OCI-LY7 (cell line): Measurements from ENCODE around the gene RITA1. TPM values are rescaled to one million over a fixed set of nuclear protein-coding genes. Genes with fewer than 3 reads are reported as not detected.
A peak's percentile ranks its signal among the peaks of the same experiment; 100 is the strongest.

Source experiments
- BruUV-seq: library from RNA; stranded (reverse); fragments of 400-500 nt; replicated peaks from 2 replicates; lab custom pipeline; 2021; lab: Mats Ljungman, UMichigan
- CTCF ChIA-PET: fragments of 300-600 bp; sonication (Branson Sonifier 250); formaldehyde crosslinking; loops from one replicate; lab custom pipeline; 2022; ENCODE audit warnings: antibody characterized with exemption; ENCODE audit not compliant: unreplicated experiment; lab: Charles Lee
- POLR2A ChIA-PET: fragments of 300-600 bp; sonication (Branson Sonifier 250); formaldehyde crosslinking; loops from one replicate; lab custom pipeline; 2022; ENCODE audit warnings: antibody characterized with exemption; lab: Charles Lee
- DNase-seq: peaks from one replicate; pipeline ENCODE4 v3.0.0-alpha.2; 2015; ENCODE audit warnings: low spot score
- H2AFZ ChIP-seq: fragments of 200-600 bp; sonication (generic), shearing (Covaris generic); 2 replicates; pipeline ENCODE4 v1.6.1; 2014; ENCODE audit warnings: mild to moderate bottlenecking, antibody characterized with exemption, low read length, moderate library complexity
- H3K27ac ChIP-seq: fragments of 200-600 bp; sonication (generic); 2 replicates; pipeline ENCODE4 v1.5.1; 2014; ENCODE audit warnings: mixed run types, low read depth, mild to moderate bottlenecking, moderate library complexity, low read length, inconsistent platforms; ENCODE audit not compliant: poor library complexity, severe bottlenecking
- H3K36me3 ChIP-seq: fragments of 200-600 bp; sonication (generic); 2 replicates; pipeline ENCODE4 v1.6.1; 2014; ENCODE audit warnings: mild to moderate bottlenecking, antibody characterized with exemption, low read length, moderate library complexity, mixed read lengths; ENCODE audit not compliant: insufficient read depth
- H3K4me1 ChIP-seq: fragments of 200-600 bp; sonication (generic); 2 replicates; pipeline ENCODE4 v1.5.1; 2014; ENCODE audit warnings: mild to moderate bottlenecking, low read length; ENCODE audit not compliant: insufficient read depth, poor library complexity, severe bottlenecking
- H3K4me2 ChIP-seq: fragments of 200-600 bp; sonication (generic); 2 replicates; pipeline ENCODE4 v1.6.1; 2014; ENCODE audit warnings: mild to moderate bottlenecking, low read length
- H3K4me3 ChIP-seq: fragments of 200-600 bp; sonication (generic); 2 replicates; pipeline ENCODE4 v1.5.1; 2014; ENCODE audit warnings: mild to moderate bottlenecking, low read depth, low read length; ENCODE audit not compliant: poor library complexity, severe bottlenecking
- H3K79me2 ChIP-seq: fragments of 200-600 bp; sonication (generic); 2 replicates; pipeline ENCODE4 v1.6.1; 2016; ENCODE audit warnings: low read depth, mild to moderate bottlenecking, low read length, moderate library complexity, mixed read lengths; ENCODE audit not compliant: insufficient read depth
- H3K9me2 ChIP-seq: fragments of 200-600 bp; sonication (generic); 2 replicates; pipeline ENCODE4 v1.6.1; 2016; ENCODE audit warnings: mild to moderate bottlenecking, low read length, mixed read lengths; ENCODE audit not compliant: insufficient read depth
- H3K9me3 ChIP-seq: fragments of 200-600 bp; sonication (generic); 2 replicates; pipeline ENCODE4 v1.6.1; 2014; ENCODE audit warnings: mild to moderate bottlenecking, mixed run types, low read length, mixed read lengths
- H4K20me1 ChIP-seq: fragments of 200-600 bp; sonication (generic); 2 replicates; pipeline ENCODE4 v1.6.1; 2014; ENCODE audit warnings: mild to moderate bottlenecking, antibody characterized with exemption, low read length, moderate library complexity, mixed read lengths; ENCODE audit not compliant: insufficient read depth
- CTCF ChIP-seq: fragments of 200-600 bp; sonication (generic); conservative IDR thresholded peaks from 2 replicates; pipeline ENCODE4 v1.5.1; 2014; ENCODE audit warnings: mild to moderate bottlenecking, antibody characterized with exemption, low read length, moderate library complexity, mixed read lengths
- EZH2phosphoT487 ChIP-seq: fragments of 200-600 bp; sonication (generic); IDR thresholded peaks from 2 replicates; pipeline ENCODE4 v1.6.1; 2018; ENCODE audit warnings: low read depth, borderline replicate concordance, mild to moderate bottlenecking, mixed run types, antibody characterized with exemption, low read length, moderate library complexity, mixed read lengths
- intact Hi-C: fragments of 100-400 bp; cut with micrococcal nuclease; formaldehyde crosslinking; loops from one replicate; pipeline ENCODE4 v1.10.0; 2022; ENCODE audit not compliant: unreplicated experiment
- total RNA-seq, 2 experiments: library from RNA; depleted of rRNA in 1 of 2; stranded (reverse); fragments of >200 nt in 1 of 2; shearing (Covaris generic) in 1 of 2; gene quantifications; 2 replicates each; pipeline ENCODE4 v1.2.3, GENCODE V29; 2014 to 2022

RITA1 gene
- total RNA-seq, 2 experiments from 2014 or later: 68.6 to 90.8 TPM

- intact Hi-C loops: no loop called here
- H3K9me2 ChIP-seq: no peaks in the 10 kb centered on the region
- CTCF ChIA-PET: interaction anchor here (0.5 kb wide), 1 partner anchor 13 kb away, joined by 4 read pairs; no protein-coding TSS in a partner anchor
- peaks cover 7% of the 10 kb centered on the region; the same call in 1 of the 2 replicates for H3K9me3 ChIP-seq
- H3K4me1 ChIP-seq: peaks cover 73% of the 10 kb centered on the region
- H4K20me1 ChIP-seq: no peaks in the 10 kb centered on the region
- H3K27ac ChIP-seq: peak overlapping the region; percentile 37
- no peak overlapping the region for H2AFZ ChIP-seq
- POLR2A ChIA-PET: interaction anchor here (0.7 to 13.0 kb wide), 3 partner anchors 10 to 130 kb away, joined by 3 to 183 read pairs (median 4); partner anchors contain the start of gene TPCN1
- TF ChIP-seq EZH2phosphoT487 (no peak), CTCF (no peak)
- no peak overlapping the region for H3K4me3 ChIP-seq
- H3K79me2 ChIP-seq: peaks cover 15% of the 10 kb centered on the region; the same call in 1 of the 2 replicates
- no peak overlapping the region for H3K4me2 ChIP-seq
- no peak for DNase-seq
- BruUV-seq: no TSS peak
- peaks cover 70% of the 10 kb centered on the region for H3K36me3 ChIP-seq
These were observed 17.0 kb downstream of the RITA1 start for GRCh38 chr12:113202300-113203075.

GRCh38 chr12:113203852-113204760 lies 18.6 kb downstream of the RITA1 start:
- Histone ChIP-seq H4K20me1 (no peaks in the 10 kb centered on the region), H3K9me2 (no peaks in the 10 kb centered on the region), H2AFZ (peak overlapping the region; percentile 20; the same call in 1 of the 2 replicates), H3K4me3 (no peak overlapping the region), H3K79me2 (peaks cover 15% of the 10 kb centered on the region; the same call in 1 of the 2 replicates), H3K4me2 (peak overlapping the region; percentile 46; the same call in 1 of the 2 replicates), H3K4me1 (peaks cover 77% of the 10 kb centered on the region), H3K9me3 (peaks cover 7% of the 10 kb centered on the region; the same call in 1 of the 2 replicates), H3K27ac (peak overlapping the region; percentile 63), H3K36me3 (peaks cover 68% of the 10 kb centered on the region)
- ChIA-PET CTCF (no interaction called here), POLR2A (interaction anchor here (0.6 to 13.0 kb wide), 10 partner anchors 13 to 131 kb away, joined by 3 to 183 read pairs (median 4); partner anchors contain the start of genes CFAP73, SLC8B1 and TPCN1)
- intact Hi-C loops: no loop called here
- no TSS peak for BruUV-seq
- DNase-seq: no peak
- TF ChIP-seq CTCF (no peak), EZH2phosphoT487 (no peak)
